Activated CD8-positive, alpha-beta T cell treated with anti-CD3 and anti-CD28 coated beads for 36 hours (primary cell): ENCODE measurements around the gene SCLY. TPM values are rescaled to one million over a fixed set of nuclear protein-coding genes. Genes with fewer than 3 reads are reported as not detected.

ENCODE experiments used
- ATAC-seq: fragments of 200-7000 bp; cut with Tn5 transposase; one replicate; pipeline ENCODE4 v1.10.0; 2021; ENCODE audit warnings: mild to moderate bottlenecking, moderate library complexity
- CTCF ChIA-PET: fragments of 350-600 bp; sonication (Branson Sonifier 250); formaldehyde crosslinking; loops from one replicate; lab custom pipeline; 2021; ENCODE audit warnings: antibody characterized with exemption; lab: Charles Lee
- POLR2A ChIA-PET: fragments of 350-600 bp; sonication (Branson Sonifier 250); formaldehyde crosslinking; loops from one replicate; lab custom pipeline; 2021; ENCODE audit warnings: antibody characterized with exemption; lab: Charles Lee
- DNase-seq: peaks from one replicate; pipeline ENCODE4 v3.0.0-alpha.2; 2020
- H3K27ac Mint-ChIP-seq: one replicate; pipeline ENCODE4 v1.8.0; 2021; ENCODE audit warnings: mild to moderate bottlenecking, mixed read lengths
- H3K27me3 Mint-ChIP-seq: one replicate; pipeline ENCODE4 v1.8.0; 2021; ENCODE audit warnings: mixed read lengths
- H3K36me3 Mint-ChIP-seq: one replicate; pipeline ENCODE4 v1.8.0; 2021; ENCODE audit warnings: low read depth, mixed read lengths
- H3K4me1 Mint-ChIP-seq: one replicate; pipeline ENCODE4 v1.8.0; 2021; ENCODE audit warnings: low read depth, mixed read lengths
- H3K4me3 Mint-ChIP-seq: one replicate; pipeline ENCODE4 v1.8.0; 2021; ENCODE audit warnings: mild to moderate bottlenecking, moderate library complexity, mixed read lengths
- H3K9me3 Mint-ChIP-seq: one replicate; pipeline ENCODE4 v1.8.0; 2021; ENCODE audit warnings: mixed read lengths
- intact Hi-C: fragments of 100-400 bp; cut with micrococcal nuclease; formaldehyde crosslinking; loops from one replicate; pipeline ENCODE4 v1.10.0; 2022
- total RNA-seq, 2 experiments: library from RNA; stranded (reverse); gene quantifications; one replicate each; pipeline ENCODE4 v1.2.3, GENCODE V29; 2021
- TF ChIP-seq, protein P1 (sequence below): fragments of 200-600 bp; IDR thresholded peaks from one replicate; pipeline ENCODE4 v1.8.0; 2022; ENCODE audit warnings: antibody characterized with exemption, mild to moderate bottlenecking

The SCLY gene
- total RNA-seq, 2 experiments from 2014 or later, result 77.9 to 93.2 TPM

DNA sequence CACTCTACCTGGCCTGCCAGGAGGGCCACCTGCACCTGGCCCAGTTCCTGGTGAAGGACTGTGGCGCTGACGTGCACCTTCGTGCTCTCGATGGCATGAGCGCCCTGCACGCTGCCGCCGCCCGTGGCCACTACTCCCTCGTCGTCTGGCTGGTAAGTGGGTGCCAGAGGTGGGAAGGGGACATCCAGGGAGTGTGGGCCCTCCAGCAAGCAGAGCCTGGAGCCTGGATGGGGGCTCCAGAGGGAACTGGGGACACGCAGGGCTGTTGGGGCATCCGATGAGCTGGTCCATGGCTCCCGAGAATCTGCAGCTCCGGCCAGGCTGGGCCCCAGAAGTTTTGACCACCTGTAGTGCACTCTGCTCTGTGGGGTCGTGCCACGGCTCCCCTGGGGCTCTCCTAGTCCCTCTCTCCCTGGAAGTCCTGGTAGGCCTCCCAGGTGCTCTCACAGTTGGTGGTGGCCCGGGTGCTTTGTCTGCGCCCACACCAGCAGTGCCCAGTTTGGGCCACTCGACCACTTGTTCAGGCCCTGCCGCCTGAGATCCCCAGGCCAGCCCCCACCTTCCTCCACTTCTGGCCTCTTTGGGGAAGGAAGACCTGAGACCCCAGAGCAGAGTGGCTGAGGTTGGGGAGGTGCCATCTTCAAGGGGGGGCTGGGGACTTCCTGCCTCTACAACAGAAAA lies 44.0 kb downstream of the SCLY start:
- peak; percentile 0 for DNase-seq
- ChIA-PET POLR2A (no interaction called here), CTCF (no interaction called here)

DNA sequence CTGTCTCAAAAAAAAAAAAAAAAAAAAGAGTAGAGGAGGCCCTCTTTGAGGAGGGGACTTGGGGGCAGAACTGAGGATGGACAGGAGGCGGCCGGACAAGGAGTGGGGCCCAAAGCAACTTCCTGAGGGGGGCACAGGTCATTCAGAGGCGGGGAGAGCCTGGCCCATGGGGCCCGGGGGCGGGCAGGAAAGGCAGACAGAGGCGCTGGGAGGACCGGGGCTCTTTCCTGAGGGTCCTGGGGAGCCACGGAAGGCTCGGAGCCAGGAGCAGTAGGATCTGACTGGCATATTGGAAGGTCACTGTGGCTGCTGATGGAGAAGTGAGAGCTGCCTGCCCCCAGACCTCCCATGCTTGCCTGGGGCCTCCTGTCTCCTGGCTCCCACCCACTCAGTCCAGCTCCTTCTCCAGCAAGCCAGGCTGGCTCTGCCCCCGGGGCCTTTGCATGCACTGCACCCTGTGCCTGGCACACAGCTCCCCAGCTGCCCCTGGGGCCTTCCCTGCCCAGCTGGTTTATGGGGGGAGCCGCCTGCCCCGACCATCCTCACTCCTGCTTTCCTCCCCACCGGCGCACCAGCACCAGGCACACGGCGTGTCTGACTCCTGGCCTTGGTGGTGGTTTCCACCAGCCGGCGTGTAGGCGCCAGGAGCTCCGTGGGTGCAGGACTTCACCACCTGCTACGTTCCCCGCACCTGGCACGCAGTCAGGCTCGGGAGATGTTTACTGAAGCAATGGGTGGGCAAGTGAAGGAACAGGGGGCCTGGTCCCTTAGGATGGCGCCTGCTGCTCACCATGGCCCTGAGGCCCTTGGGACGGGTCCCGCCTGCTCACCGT lies 44.9 kb downstream of the SCLY start:
- ATAC-seq (no peak), DNase-seq (peak; percentile 2)
- Mint-ChIP-seq H3K27me3 (no peaks in the 10 kb centered on the region), H3K9me3 (no peaks in the 10 kb centered on the region), H3K27ac (no peak overlapping the region), H3K4me3 (no peak overlapping the region), H3K4me1 (peaks cover 2% of the 10 kb centered on the region), H3K36me3 (no peaks in the 10 kb centered on the region)
- TF ChIP-seq, protein P1, sequence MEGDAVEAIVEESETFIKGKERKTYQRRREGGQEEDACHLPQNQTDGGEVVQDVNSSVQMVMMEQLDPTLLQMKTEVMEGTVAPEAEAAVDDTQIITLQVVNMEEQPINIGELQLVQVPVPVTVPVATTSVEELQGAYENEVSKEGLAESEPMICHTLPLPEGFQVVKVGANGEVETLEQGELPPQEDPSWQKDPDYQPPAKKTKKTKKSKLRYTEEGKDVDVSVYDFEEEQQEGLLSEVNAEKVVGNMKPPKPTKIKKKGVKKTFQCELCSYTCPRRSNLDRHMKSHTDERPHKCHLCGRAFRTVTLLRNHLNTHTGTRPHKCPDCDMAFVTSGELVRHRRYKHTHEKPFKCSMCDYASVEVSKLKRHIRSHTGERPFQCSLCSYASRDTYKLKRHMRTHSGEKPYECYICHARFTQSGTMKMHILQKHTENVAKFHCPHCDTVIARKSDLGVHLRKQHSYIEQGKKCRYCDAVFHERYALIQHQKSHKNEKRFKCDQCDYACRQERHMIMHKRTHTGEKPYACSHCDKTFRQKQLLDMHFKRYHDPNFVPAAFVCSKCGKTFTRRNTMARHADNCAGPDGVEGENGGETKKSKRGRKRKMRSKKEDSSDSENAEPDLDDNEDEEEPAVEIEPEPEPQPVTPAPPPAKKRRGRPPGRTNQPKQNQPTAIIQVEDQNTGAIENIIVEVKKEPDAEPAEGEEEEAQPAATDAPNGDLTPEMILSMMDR, result no peak
- intact Hi-C loops, result no loop called here
- ChIA-PET CTCF (no interaction called here), POLR2A (no interaction called here)

More for the DNA sequence above, 44.0 kb downstream of the SCLY start:
- intact Hi-C loops, result no loop called here
- no peaks in the 10 kb centered on the region for H3K36me3 Mint-ChIP-seq
- no peaks in the 10 kb centered on the region for H3K27me3 Mint-ChIP-seq
- H3K4me1 Mint-ChIP-seq, result peaks cover 2% of the 10 kb centered on the region
- no peak for ATAC-seq
- H3K9me3 Mint-ChIP-seq, result no peaks in the 10 kb centered on the region
- H3K4me3 Mint-ChIP-seq, result no peak overlapping the region
- no peak overlapping the region for H3K27ac Mint-ChIP-seq
- TF ChIP-seq, protein P1, result no peak

DNA sequence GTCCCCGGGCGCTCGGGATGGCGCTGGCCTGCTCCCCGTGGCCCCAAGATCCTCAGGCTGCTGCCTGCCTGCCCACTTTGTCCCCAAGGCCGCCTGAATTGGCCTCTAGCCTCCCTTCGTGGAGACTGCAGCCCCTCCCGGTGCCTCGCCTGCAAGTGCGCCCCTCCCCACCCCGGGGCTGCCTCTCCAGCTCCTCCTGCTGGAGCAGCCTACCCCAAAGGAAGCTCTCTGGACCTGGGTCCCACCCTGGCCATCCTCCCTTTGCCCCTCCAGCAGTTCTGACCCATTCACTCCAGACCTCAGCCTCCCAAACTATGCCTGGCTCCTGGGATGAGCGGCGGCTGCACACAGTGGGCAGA lies 45.5 kb downstream of the SCLY start:
- no peak overlapping the region for H3K4me3 Mint-ChIP-seq
- no peaks in the 10 kb centered on the region for H3K27me3 Mint-ChIP-seq
- TF ChIP-seq, protein P1, result no peak
- ATAC-seq (no peak), DNase-seq (peak; percentile 0)
- ChIA-PET POLR2A (interaction anchor here (0.8 kb wide), 1 partner anchor 45 kb away, joined by 3 read pairs; no protein-coding TSS in a partner anchor), CTCF (no interaction called here)
- H3K36me3 Mint-ChIP-seq, result no peaks in the 10 kb centered on the region
- no peaks in the 10 kb centered on the region for H3K9me3 Mint-ChIP-seq
- peaks cover 2% of the 10 kb centered on the region for H3K4me1 Mint-ChIP-seq
- no peak overlapping the region for H3K27ac Mint-ChIP-seq
- intact Hi-C loops, result no loop called here

DNA sequence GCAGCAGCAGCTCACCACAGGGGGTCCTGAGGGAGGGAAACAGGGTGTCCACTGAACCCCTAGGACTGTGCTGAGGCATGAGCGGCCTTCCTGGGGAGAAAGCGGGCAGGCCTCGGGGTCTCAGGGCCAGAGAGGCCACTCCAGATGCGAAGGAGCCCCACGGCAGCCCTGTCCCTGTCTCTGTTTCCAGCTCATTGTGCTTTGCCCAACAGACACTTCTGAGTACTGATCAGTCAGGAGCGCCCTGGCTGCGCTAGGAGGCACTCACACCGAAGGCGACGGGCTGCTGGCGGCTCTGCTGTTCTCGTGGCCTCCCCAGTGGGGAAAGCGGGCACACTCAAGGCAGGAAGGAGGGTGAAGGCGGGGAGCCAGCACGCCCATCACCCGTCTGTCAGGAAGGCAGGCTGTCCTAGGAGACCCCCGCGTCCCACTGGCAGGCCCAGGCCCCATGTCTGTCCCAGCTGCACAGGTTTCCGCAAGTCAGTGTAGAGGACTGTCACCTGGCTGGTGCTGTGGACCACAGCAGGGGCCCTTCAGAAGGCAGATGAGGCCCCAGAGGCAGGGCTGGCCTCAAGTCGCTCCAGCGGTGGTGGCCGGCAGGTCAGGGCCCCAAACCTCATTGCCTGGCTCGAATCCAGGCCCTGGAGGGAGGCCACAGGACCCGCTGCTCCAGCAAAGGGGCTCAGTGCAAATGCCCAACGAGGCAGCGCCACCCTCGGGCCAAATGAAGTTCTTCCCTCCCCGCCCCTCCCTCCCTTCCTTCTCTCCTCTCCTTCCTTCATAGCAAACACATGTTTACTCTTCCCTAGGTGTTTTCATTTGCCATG lies 46.1 kb downstream of the SCLY start:
- ATAC-seq (no peak), DNase-seq (peak; percentile 38)
- Mint-ChIP-seq H3K27ac (no peak overlapping the region), H3K27me3 (no peaks in the 10 kb centered on the region), H3K4me3 (no peak overlapping the region), H3K9me3 (no peaks in the 10 kb centered on the region), H3K4me1 (peaks cover 2% of the 10 kb centered on the region), H3K36me3 (no peaks in the 10 kb centered on the region)
- intact Hi-C loops, result no loop called here
- ChIA-PET POLR2A (interaction anchor here (0.8 kb wide), 1 partner anchor 45 kb away, joined by 3 read pairs; no protein-coding TSS in a partner anchor), CTCF (no interaction called here)
- TF ChIP-seq, protein P1, result peak; percentile 31
